NCI-H526 treated with DMSO at 0.1 percent for 48 hours (cell line): ENCODE data around the gene WNT6.
A peak's percentile ranks its signal among the peaks of the same experiment; 100 is the strongest.

Source experiments
- DNase-seq: peaks from one replicate; lab custom pipeline; 2025; lab: John Stamatoyannopoulos, UW

The WNT6 gene

DNA sequence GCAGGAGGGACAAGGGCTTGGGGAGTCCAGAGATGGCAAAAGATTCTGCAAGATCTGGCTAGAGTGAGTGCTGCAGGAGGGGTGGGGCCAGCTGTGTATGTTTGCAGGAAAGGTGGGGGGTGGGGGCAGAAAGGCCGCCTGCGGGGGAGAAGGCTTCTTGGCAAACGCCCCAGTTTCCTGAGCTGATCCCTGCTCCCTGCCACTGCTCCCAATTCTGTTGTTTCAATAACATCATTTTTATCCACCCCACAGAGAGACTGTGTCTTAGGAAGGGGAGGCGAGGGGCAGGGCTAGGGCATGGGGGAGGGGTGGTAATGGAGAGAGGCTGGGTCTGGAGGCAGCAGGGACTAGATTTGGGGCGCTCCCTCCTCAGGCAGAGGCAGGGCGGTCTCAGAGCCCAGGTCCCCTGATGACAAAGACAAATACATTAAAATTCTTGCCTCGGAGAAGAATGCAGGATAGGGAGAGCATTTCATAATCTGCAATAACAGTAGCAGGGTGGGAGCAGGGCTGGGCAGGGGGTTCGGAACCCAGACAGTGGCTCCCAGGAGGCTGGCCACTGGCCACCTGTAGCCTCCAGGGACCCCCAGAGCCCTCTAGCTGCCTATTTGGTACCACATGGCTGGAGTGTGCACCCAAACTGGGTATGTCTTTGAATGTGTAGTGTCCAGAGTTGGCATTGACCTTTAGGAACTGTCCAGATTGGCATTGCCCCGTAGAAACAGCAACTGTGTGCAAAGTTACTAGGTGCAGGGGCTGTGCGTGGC lies 2.1 kb upstream of the WNT6 start:
- DNase-seq = no peak

DNA sequence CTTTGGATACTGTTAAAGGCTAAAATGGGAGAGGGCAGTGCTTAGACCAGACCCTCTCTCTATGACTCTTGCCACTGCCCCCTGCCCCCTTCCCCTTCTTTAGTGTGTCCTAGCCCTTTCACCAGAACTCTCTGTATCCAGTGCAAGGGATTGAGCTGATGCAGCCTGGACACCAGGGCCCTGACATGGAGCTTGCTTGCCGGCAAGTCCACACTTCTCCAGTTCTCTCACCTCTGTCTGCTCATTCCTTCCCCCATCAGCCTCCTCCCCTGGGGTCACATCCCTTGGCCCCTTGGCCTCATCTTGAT lies 1.5 kb upstream of the WNT6 start:
- no peak for DNase-seq

DNA sequence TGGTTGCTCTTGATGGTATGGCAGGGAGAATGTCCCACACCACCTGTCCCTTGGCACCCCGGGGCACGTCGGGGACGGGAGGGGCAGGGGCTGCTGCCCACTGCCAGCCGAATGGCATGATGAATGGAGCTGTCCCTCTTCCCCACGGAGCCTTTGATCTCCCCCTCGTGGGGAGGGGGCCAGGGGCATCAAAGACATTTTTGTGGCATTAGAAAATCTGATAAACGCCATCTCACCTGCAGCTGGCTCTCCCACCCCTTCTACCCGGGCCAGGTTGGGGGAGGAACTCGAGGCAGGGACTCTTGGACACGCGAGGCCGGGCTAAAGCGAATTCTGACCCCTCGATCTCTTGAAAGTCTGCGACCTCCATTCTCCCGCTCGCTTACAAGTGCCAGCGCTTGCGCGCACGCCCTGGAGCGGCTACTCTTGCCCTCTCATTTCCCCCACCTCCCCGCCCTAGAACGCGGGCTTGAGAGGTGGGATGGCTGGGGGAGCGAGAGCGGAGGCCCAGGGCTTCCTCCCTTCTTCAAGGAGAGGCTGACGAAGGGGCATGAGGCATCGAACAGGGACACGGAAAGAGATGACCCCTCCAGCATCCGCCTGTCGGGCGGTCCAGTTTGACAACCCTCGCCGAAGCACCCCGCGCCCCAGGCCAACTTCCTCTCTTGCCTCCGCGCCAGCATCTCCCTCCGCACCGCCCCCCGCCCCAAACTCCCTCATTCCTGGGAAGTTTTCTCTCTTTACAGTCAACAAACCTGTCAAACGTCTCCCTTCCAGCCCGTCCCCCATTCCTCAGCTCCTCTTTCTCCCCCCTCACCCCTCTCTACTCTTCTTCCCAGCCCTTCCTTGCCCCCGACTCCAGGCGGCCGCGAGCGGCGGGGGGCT lies 692 bp upstream of the WNT6 start:
- DNase-seq = no peak

DNA sequence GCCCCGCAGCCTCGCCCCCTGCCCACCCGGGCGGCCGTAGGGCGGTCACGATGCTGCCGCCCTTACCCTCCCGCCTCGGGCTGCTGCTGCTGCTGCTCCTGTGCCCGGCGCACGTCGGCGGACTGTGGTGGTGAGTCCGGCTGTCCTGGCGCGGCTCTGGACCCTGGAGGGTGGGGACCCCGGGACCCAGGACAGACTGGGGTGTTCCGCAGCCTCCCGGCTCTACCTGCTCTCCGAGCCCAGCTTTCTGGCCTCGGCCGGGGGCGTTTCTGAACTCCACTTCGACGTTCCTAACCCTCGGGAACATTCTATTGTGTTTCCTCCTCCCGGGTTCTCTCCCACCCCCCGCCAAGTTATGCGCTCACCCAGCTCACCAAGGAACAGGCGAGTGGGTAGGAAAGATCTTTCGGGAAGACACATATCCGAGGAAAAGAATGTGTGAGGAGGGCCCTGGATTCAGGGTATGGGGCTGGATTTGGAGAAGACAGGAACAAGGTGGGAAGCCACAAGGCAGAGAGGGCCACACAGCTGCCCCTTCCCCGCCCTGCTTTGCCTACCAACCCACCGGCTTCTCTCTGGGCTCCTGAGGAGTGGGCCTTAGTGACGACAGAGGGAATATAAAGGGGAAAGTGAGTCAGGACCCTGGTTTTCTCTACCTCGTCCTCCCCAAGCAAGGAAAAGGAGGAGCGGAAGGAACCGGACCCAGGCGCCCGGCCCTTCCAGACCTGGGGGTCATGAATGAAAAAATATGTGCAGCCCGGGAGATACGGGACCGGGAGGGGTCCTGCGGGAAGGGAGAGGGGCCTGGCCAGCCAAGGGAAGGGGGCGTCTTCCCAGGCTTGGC lies 605 bp downstream of the WNT6 start:
- no peak for DNase-seq

DNA sequence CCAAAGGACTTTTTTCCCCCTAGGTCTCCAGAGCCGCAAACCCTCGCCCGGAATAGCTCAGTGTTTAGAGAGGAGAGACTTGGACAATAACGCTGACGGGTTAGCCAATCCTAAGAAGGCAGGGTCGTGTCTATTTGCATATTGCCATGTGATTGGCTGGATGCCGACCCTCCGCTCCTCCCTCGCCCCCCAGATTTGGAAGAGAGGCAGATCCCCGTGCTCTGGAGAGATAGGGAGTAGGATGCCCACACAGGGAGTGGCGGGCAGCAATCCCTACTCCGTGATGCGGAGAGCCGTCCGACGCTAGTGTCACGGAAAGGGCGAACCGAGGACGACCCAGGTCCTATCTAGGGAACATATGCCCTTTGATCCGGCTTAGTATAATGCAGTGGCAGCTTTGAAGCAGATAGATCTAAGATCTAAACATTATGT lies 1.4 kb downstream of the WNT6 start:
- peak; percentile 87 for DNase-seq

DNA sequence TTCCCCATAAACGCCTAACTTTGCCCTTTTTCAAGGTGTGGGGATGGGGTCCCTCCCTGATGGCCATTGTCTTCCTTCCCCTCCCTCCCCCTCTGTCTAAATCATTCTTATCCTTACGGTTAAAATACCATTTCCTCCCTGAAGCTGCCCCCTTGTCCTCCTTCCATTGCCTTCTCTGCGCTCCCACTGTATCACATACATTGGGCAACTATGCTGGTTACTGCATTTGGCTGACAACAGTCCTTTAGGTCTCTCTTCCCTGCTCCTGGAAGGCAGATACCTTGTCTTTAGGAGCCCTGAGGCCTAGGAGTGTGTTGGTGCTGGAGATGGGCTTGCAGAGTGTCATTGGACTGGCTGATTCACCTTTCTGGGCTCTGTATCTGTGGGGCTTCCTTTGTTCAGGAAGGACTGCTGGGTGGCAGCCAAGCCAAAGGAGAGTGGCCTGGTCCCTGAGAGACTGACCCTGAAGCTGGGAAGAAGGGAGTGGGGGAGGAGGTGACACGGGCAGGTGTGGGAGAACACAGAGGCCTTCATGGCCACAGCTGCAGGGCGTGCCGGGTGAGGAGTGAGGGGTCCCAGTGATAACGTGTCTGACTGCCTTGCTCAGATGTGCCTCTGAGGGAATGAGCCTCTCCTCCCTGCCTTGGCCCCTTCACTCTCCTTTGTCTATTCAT lies 2.2 kb downstream of the WNT6 start:
- DNase-seq = no peak

DNA sequence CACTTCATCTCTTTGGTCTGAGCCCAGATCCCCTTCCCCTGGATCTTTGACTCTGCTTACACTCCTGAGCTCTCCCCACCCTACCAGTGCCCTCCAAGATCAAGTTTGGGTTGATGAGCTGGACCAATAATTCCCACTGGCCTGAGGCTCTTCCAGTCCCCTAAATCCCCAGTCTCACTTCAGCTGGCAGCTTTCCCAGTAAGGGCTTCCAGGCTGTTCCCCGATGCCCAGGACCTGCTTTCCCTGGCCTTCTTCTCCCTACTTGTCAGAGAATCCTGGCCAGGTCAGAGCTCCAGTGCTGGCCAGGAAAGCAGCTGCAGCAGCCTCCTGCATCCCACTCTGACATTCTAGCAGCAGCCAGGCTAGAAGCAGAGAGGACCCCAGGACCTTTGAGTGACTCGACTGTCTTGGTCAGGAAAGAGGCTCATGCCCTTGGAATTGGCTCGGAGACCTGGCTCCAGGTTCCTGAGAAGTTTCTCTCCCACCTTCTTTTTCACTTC lies 3.5 kb downstream of the WNT6 start:
- DNase-seq = no peak

DNA sequence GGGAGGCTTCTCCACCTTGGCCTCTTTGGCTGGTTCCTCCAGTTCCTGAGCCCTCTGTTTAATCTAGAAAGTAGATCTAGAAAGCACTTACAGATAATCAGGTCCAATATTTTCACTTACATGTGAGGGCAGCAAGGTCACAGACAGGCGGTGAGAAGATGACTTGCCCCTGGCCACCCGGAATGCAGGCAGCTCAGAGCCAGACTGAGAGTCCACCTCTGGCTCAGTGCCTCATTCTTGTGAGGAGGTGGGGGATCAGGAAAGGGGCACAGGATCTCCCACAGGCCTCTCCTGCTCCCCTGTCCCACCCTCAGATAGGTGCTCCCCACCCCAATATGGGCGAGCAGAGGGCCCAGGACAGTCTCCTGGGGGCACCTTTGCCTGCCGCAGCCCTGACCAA lies 5.8 kb downstream of the WNT6 start:
- no peak for DNase-seq

DNA sequence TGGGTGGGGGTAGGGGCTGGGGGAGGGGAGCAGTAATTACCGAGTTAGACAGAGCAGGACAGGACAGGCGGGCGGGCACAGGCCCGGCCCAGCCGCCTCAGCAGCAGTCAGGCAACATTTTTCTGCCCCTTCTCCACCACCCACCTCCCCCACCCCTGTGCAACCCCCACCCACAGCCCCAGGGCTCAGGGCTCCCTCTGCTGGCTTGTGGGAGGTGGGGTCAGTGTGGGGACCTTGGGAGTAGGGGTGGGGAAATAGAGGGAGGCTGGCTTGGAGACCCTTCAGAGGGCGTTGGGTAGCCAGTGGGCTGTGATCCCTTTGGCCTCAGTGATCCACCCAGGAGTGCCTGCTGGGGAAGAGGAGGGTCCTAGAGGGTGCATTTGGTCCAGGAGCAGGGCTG lies 6.4 kb downstream of the WNT6 start:
- no peak for DNase-seq

DNA sequence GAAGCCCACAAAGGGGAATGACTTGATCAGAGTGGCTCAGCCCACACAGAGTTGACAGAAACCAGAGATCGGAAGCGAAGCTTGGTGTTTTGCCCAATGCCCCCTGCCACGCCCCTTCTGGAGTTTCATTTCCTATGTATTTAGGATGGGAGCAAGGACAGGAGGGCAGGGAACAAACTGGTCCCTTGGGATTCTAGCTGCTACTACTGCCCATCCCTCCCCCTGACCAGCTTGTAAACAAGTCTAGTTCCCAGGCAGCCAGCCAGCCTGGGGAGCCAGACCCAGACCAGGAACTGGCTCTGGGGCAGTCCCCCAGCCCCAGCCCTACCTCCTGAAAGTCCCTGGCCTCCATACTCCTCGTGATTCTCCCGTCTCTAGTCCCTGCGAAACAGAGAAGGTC lies 8.3 kb downstream of the WNT6 start:
- DNase-seq = no peak

DNA sequence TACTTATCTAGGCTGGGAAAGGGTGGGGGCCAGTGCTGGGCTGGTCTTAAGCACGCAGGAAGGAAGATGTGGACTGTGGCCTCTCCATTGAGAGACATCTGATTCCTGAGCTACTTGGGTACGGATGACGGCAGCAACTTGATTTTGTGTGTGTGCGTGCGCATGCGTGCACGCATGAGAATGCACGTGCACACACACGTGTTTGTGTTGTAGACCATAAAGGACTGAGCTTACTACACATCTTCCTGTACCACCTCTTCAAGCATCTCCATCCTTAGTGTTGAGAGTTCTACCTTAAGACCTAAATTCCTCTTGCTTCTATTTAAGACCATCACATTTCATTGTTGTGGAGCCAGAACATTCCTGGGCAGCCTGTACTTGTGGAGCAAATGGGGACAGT lies 9.5 kb downstream of the WNT6 start:
- no peak for DNase-seq

DNA sequence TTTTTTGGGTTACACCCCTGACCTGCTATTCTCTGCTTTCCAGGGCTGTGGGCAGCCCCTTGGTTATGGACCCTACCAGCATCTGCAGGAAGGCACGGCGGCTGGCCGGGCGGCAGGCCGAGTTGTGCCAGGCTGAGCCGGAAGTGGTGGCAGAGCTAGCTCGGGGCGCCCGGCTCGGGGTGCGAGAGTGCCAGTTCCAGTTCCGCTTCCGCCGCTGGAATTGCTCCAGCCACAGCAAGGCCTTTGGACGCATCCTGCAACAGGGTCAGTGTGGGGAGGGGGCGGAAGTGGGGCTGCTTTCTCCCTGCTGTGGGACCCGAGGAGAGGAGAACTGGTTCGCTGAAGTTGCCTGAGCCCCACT lies 11.4 kb downstream of the WNT6 start:
- DNase-seq = no peak

DNA sequence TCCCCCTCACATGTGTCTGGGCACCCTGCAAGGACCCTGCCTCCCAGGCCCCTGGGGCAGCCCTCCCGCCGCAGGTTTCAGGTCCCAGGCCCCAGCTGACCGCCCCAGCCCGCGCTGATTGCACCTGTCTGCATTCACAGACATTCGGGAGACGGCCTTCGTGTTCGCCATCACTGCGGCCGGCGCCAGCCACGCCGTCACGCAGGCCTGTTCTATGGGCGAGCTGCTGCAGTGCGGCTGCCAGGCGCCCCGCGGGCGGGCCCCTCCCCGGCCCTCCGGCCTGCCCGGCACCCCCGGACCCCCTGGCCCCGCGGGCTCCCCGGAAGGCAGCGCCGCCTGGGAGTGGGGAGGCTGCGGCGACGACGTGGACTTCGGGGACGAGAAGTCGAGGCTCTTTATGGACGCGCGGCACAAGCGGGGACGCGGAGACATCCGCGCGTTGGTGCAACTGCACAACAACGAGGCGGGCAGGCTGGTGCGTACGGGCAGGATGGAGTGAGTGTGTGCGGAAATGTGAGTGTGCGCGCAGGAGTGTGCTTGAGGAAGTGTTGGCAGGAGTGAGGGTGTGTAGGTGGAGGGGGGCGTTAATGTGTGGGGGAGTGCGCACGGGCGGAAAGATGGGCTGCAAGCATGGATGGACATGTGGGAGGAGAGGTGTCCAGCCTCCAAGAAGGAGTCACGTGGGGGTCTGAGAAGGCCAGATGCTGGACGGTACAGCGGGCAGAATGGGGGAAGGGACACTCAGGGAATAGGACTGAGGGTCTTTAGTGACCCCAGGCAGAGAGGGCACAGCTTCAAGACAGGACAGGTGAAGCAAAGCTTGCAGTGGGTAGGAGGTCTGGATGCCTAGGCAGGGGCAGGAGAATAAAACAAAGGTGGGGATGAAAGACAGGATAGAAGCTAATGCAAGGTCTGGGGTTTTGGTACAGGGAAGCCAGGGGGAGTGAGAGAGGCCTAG lies 12.0 kb downstream of the WNT6 start:
- no peak for DNase-seq

DNA sequence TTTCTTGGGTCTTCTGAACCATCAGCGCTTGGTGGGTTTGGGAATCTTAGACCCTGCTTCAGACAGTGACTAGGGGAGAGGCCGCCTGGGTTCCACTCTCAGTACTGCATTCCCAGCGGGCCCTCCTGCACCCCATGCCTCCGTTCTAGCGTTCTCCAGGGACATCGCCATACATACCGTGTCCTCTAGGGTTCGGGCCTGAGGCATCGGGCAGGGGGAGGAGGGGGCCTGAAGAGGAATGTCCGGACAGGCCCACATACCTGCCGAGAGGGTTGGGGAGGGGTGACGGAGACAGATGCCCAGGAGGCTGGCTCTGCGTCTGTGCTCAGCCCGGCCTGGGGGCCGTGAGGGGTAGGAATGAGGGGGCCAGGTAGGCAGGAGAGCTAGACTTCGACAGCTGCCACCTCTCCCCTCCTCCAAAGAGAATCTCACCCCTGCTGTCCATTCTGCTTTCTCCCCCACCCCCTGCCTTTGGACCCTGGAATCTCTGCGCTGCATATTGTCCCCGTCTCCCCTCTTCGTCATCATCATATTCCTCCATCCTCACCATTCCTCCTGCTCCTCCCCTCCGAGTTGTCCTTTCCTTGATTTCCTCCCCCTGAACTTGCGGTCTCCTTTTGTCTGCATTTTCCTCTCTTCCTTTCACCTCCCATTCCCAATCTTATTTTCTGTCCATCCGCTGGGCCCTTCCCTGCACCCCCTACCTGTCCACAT lies 13.2 kb downstream of the WNT6 start:
- DNase-seq = no peak

DNA sequence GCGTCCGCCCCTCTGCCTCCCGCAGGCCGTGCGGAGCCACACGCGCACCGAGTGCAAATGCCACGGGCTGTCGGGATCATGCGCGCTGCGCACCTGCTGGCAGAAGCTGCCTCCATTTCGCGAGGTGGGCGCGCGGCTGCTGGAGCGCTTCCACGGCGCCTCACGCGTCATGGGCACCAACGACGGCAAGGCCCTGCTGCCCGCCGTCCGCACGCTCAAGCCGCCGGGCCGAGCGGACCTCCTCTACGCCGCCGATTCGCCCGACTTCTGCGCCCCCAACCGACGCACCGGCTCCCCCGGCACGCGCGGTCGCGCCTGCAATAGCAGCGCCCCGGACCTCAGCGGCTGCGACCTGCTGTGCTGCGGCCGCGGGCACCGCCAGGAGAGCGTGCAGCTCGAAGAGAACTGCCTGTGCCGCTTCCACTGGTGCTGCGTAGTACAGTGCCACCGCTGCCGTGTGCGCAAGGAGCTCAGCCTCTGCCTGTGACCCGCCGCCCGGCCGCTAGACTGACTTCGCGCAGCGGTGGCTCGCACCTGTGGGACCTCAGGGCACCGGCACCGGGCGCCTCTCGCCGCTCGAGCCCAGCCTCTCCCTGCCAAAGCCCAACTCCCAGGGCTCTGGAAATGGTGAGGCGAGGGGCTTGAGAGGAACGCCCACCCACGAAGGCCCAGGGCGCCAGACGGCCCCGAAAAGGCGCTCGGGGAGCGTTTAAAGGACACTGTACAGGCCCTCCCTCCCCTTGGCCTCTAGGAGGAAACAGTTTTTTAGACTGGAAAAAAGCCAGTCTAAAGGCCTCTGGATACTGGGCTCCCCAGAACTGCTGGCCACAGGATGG lies 14.0 kb downstream of the WNT6 start:
- no peak for DNase-seq

DNA sequence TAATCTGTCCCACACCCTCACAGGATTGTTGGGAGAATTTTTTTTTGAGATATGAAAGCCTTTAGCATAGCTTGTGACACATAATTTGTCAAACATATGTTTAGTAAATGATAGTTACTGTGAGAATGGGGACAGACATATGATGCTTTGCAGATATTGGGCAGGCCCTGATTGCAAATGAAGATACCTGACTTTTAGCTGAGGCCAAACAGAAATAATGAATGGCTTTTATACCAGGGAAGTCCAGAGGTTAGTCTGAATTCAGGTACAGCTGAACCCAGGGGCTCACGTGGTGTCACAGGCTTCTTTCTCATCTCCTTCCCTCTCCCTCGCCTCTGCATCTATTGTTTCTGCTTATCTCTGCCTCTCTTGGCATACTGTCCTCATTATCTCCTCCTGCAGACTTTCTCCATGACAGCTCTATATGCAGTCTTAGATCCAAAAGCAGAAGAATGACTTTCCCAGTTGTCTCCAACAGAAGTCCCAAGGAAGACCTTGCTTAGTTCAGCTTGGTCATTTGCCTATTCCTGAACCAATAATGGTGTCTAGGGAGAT lies 16.2 kb downstream of the WNT6 start:
- no peak for DNase-seq

DNA sequence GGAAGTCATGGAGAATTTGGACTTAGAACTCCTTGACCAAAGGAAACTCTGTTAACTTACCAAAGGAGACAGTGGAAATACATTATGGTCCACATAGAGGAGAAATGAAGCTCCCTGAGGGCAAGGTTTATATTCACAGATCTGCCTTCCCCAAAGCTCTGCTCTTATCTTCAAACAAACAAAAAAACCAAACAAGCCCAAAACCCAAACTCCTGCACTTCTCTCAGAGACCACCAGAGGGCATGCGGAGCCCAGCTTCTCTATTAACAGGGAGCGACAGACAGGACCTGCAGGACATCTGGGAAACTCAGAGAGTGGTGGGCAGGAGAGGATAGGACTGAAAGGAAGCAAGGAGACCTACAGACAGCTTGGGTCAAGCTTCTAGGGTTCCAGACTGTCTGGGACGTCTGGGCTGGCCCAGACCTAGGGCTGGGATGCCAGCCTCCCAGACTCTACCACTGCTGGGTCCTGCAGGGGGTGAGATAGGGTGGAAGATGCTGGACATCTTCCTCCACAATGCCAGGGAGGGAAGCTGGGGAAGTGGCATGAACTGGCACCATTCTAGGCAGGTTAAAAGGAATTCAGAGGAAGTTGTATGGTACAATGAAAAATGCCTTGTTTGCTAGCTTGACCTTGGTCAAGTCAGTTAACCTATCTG lies 17.1 kb downstream of the WNT6 start:
- peak; percentile 45 for DNase-seq

DNA sequence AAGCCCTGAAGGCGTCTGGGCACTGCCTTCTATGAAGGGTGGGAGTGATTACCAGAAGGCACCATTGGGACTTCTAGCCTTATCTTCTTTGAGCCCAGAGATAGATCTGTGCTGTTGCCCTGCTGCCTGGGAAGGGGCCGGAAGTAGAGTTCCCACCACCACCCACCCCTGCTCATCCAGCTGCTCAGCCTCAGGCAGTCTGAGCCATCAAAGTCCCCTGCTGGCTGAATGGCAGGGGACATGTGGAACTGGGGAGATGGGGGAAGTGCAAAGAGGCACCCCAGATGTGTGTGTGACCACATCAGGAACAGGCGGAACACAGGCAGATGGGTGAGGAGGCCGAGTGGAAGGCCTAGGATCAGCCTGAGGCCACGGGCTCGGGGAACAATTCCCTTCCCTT lies 17.7 kb downstream of the WNT6 start:
- DNase-seq = no peak
